DOHH2 (cell line): ENCODE data around the gene SLC6A11.

ENCODE experiments used
- H3F3A ChIP-seq: fragments of 200-600 bp; sonication (generic), shearing (Covaris generic); 2 replicates; pipeline ENCODE4 v1.6.0; 2016; ENCODE audit warnings: antibody characterized with exemption, mild to moderate bottlenecking; ENCODE audit not compliant: control insufficient read depth, insufficient read depth
- H3K27ac ChIP-seq: fragments of 200-600 bp; sonication (generic); 2 replicates; pipeline ENCODE4 v1.5.1; 2014; ENCODE audit warnings: low read depth, mild to moderate bottlenecking, low read length, moderate library complexity
- H3K27me3 ChIP-seq: fragments of 200-600 bp; sonication (generic); 2 replicates; pipeline ENCODE4 v1.6.1; 2014; ENCODE audit warnings: mild to moderate bottlenecking, low read length, mixed read lengths; ENCODE audit not compliant: control insufficient read depth
- H3K36me3 ChIP-seq: fragments of 200-600 bp; sonication (generic); 2 replicates; pipeline ENCODE4 v1.6.1; 2014; ENCODE audit warnings: mild to moderate bottlenecking, low read length, moderate library complexity, mixed read lengths; ENCODE audit not compliant: control insufficient read depth
- H3K4me1 ChIP-seq: fragments of 200-600 bp; sonication (generic); 2 replicates; pipeline ENCODE4 v1.6.1; 2014; ENCODE audit warnings: mild to moderate bottlenecking, low read length, mixed read lengths; ENCODE audit not compliant: control insufficient read depth
- H3K4me2 ChIP-seq: fragments of 200-600 bp; sonication (generic); 2 replicates; pipeline ENCODE4 v1.6.0; 2014; ENCODE audit warnings: mild to moderate bottlenecking, low read length, moderate library complexity
- H3K4me3 ChIP-seq: fragments of 200-600 bp; sonication (generic); 2 replicates; pipeline ENCODE4 v1.5.1; 2014; ENCODE audit warnings: mild to moderate bottlenecking, low read length, mixed read lengths
- H3K79me2 ChIP-seq: fragments of 200-600 bp; sonication (generic); 2 replicates; pipeline ENCODE4 v1.6.1; 2014; ENCODE audit warnings: mild to moderate bottlenecking, low read length, mixed read lengths; ENCODE audit not compliant: control insufficient read depth
- H3K9me2 ChIP-seq: fragments of 200-600 bp; sonication (generic); replicated peaks from 2 replicates; pipeline ENCODE4 v1.6.1; 2014; ENCODE audit warnings: mild to moderate bottlenecking, low read length, mixed read lengths; ENCODE audit not compliant: control insufficient read depth
- H3K9me3 ChIP-seq: fragments of 200-600 bp; sonication (generic); 2 replicates; pipeline ENCODE4 v1.6.1; 2014; ENCODE audit warnings: antibody characterized with exemption, low read length, mixed read lengths; ENCODE audit not compliant: control insufficient read depth, insufficient read depth
- H4K20me1 ChIP-seq: fragments of 200-600 bp; sonication (generic); 2 replicates; pipeline ENCODE4 v1.6.0; 2014; ENCODE audit warnings: low read depth, mild to moderate bottlenecking, antibody characterized with exemption, low read length, moderate library complexity; ENCODE audit not compliant: control insufficient read depth, insufficient read depth
- CTCF ChIP-seq: fragments of 200-600 bp; sonication (generic); IDR thresholded peaks from one replicate; pipeline ENCODE4 v1.5.1; 2014; ENCODE audit warnings: antibody characterized with exemption, mild to moderate bottlenecking, low read depth, low read length; ENCODE audit not compliant: poor library complexity, severe bottlenecking
- EZH2phosphoT487 ChIP-seq: fragments of 200-600 bp; sonication (generic); IDR thresholded peaks from 2 replicates; pipeline ENCODE4 v1.6.1; 2017; ENCODE audit warnings: borderline replicate concordance, mild to moderate bottlenecking, antibody characterized with exemption, low read length, moderate library complexity, mixed read lengths

The SLC6A11 gene

GRCh38 chr3:10925436-10926255 is 109.6 kb downstream of the SLC6A11 start:
- Histone ChIP-seq H3F3A (no peaks in the 10 kb centered on the region), H3K4me3 (no peak overlapping the region), H3K9me3 (no peaks in the 10 kb centered on the region), H3K36me3 (no peaks in the 10 kb centered on the region), H3K9me2 (no peaks in the 10 kb centered on the region), H3K4me2 (no peak overlapping the region), H4K20me1 (no peaks in the 10 kb centered on the region), H3K4me1 (no peaks in the 10 kb centered on the region), H3K79me2 (no peaks in the 10 kb centered on the region), H3K27ac (no peak overlapping the region), H3K27me3 (no peaks in the 10 kb centered on the region)
- no peak for TF ChIP-seq EZH2phosphoT487

GRCh38 chr3:10926256-10926810 is 110.3 kb downstream of the SLC6A11 start:
- Histone ChIP-seq H3F3A (no peaks in the 10 kb centered on the region), H3K79me2 (no peaks in the 10 kb centered on the region), H3K27ac (no peak overlapping the region), H3K9me2 (no peaks in the 10 kb centered on the region), H3K4me2 (no peak overlapping the region), H3K9me3 (no peaks in the 10 kb centered on the region), H3K4me3 (no peak overlapping the region), H3K27me3 (no peaks in the 10 kb centered on the region), H3K4me1 (no peaks in the 10 kb centered on the region), H3K36me3 (no peaks in the 10 kb centered on the region), H4K20me1 (no peaks in the 10 kb centered on the region)
- no peak for TF ChIP-seq CTCF
- no peak for TF ChIP-seq EZH2phosphoT487

- Histone ChIP-seq H3K9me3 (no peaks in the 10 kb centered on the region), H3K9me2 (no peaks in the 10 kb centered on the region), H3K4me1 (no peaks in the 10 kb centered on the region), H3K36me3 (no peaks in the 10 kb centered on the region), H3F3A (no peaks in the 10 kb centered on the region), H3K4me3 (no peak overlapping the region), H3K4me2 (no peak overlapping the region), H3K27me3 (no peaks in the 10 kb centered on the region), H3K27ac (no peak overlapping the region), H4K20me1 (no peaks in the 10 kb centered on the region), H3K79me2 (no peaks in the 10 kb centered on the region)
- TF ChIP-seq EZH2phosphoT487 = no peak
- TF ChIP-seq CTCF = no peak
These were observed 110.9 kb downstream of the SLC6A11 start for GRCh38 chr3:10926811-10927521.
